NCI-H2227 (cell line): ENCODE measurements around the gene EGF.
A peak's percentile ranks its signal among the peaks of the same experiment; 100 is the strongest.
"Not testable (repeated sequence)": the region's sequence is repeated elsewhere in the genome, so short reads cannot be mapped to it uniquely, and the experiment has no call there.

Source experiments
- DNase-seq: peaks from one replicate; lab custom pipeline; 2025; ENCODE audit not compliant: unreplicated experiment; lab: John Stamatoyannopoulos, UW

EGF gene

GRCh38 chr4:109914322-109914721, 1.6 kb downstream of the EGF start:
- no peak for DNase-seq

DNA sequence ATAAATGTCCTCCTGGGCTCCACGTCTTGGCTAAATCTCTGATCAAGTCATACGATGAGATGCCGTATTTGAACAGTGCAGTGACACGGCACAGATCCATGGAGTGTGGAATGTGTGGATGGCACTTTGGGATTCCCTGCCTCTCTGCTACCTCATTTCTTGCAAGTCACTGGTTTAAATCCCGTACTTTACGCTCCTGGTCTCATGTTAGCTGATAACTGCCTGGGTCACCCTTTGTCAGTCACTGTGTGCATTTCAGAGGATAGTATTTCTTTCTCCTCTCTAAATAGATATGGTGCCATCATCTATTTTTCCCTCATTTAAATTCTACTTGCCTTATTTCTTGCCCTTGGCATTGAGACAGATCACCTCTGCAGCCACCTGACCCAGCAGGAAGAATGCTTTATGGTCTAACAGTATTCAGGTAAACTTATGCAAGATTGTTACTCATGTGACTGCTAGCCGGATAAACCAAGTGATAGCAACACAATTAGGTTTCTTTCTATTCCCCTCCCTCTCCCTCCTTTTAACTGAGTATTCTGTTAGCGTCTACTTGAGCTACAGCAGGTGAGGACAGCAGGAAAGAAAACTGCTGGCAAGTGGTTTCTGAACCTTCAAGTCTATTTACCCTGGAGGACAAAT, 2.8 kb downstream of the EGF start:
- no peak for DNase-seq

DNA sequence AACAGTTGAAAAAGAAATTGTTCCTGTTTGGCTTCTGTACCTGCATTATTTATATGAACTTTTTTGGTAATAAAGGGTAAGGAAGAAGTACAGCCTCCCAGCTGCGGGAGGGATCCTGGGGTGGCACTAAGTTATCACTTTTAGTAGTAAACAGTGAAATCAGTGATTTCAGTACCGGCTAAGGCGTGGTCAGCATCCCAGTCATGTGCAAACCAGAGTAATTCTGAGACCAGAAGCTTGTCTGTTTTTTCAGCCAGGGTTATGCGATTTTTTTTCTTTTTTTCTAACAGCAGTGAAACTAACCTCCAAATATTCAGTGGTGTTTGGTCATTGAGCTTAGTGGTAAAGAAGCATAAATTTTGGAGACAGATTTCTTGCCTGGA, 3.3 kb downstream of the EGF start:
- DNase-seq = no peak

DNA sequence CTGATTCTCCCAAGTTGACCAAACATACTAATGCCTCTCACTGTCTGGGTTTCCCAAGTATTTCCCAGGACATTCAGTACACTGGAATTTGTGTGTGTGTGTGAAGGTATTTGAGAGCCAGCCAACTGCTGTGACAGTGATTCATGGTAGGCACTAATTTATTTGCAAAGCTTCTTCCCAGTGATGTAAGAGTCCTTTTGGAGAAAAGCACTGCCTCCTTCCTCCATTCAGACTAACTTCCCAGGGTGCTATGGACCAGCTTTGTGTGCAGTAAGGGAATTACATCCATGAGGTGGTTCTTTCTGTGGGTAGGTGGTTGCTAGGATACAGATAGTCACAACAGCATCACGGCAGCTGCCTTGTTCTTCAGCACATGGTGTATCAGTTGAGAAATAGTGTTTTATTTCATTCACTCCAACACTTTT, 8.7 kb downstream of the EGF start:
- peak; percentile 17 for DNase-seq

DNA sequence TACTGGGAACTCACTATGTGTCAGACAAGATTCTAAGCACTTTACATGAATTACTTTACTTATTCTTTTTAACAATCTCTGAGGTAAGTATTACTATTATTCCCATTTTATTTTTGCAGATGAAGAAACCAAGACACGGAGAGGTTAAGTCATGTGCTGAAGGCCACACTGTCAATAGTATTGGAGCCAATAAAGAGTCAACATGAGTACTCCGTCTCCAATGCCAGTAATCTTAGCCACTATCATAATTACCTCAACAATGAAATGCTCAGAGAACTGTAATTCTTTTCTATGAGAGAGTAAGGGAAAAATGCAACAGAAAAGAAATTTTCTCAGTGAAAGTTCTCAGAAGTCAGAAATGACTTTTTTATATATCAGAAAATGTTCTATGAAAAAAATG, 12.7 kb downstream of the EGF start:
- no peak for DNase-seq

DNA sequence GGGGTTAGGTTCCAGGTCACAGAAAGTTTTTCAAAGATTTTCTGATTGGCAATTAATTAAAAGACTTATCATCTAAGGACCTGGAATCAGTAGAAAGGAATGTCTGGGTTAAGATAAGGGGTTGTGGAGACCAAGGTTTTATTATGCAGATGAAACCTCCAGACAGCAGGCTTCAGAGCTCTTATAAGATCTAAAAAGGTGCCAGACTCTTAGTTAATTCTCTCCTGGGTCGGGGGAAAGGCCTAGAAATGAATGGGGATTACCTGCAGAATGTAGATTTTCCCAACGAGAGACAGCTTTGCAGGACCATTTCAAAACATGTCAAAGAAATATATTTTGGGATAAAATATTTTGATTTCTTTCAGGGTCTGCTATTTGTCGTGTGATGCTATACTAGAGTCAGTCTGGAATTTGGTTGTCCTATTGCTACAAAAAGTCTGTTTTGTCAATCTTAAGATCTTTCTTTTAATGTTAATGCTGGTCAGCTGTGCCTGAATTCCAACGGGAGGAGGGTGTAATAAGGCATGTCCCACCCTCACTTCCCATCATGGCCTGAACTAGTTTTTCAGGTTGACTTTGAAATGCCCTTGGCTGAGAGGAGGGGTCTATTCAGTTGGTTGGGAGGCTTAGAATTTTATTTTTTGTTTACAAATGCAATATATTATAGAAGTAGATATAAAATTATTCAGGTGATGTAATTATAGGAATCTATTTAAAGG, 15.8 kb downstream of the EGF start:
- no peak for DNase-seq

DNA sequence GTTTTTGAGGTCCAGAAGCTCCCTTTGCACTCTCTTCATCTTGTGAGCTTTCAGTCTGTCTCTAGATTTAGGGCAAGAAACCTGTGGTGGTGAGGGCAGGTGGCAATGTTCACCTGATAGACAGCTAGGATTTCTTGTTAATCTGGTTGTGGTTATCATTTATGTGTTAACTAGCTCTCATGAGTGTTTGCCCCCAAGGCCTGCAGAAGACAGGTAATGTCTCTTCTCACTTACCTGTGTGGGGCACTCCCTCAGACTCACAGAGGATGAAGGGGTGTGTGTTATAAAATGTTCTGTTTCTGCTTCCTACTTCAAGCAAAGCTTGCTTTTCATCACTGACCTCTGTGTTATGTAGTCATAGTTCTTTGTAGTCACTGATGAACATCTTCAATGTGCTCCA, 17.8 kb downstream of the EGF start:
- DNase-seq = no peak

DNA sequence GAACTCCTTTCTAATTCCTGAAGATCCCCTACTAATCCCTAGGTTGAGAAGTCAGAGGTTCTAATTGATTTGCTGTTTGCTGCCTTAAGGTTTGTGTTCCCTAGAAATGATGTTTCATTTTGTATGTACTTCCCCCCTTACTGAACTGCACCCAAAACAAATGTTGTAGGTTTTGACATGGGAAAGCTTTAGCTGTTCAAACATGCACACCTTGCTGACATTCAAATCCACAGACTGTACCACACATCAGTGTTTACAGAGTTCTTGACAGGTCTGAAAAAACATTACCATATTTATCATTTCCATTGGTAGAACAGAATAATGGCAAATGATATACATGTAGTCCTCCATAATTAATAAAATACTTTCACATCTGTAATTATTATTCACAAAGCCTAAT, 18.2 kb downstream of the EGF start:
- no peak for DNase-seq

- DNase-seq = no peak
Observed at GRCh38 chr4:109931318-109931717, 18.6 kb downstream of the EGF start.

- not testable (repeated sequence) for DNase-seq
Observed at GRCh38 chr4:109937352-109937751, 24.7 kb downstream of the EGF start.

- DNase-seq = no peak
Observed at GRCh38 chr4:109939190-109939589, 26.5 kb downstream of the EGF start.

DNA sequence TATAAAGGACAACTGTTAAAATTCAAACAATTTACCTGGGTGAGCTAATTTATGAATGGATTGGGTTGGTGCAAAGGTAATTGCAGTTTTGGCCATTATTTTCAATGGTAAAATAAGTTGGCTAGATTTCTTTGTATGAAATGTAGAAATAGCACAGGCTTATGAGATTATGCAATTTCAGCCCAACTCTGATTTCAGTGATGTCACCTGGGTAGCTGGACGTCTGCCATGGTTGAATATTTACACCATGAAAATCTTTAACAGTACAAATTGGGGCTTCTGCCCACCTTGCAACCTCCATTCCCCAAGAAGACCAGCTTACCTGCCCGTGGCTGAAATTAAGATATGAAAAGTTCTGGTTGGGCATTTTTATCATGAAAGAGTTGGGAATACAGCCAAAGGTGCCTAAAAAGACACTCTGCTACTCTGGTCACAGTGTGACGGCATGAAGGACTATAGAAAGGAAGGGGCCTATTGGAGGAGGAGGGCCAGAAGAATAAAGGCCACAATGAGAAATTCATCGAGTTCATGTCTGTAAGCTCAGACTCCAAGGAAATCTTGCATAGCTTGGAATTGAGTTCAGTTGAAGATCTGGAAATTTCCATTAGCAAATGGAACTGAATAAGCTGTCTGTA, 29.7 kb downstream of the EGF start:
- DNase-seq = no peak

GRCh38 chr4:109943745-109944144, 31.1 kb downstream of the EGF start:
- no peak for DNase-seq

DNA sequence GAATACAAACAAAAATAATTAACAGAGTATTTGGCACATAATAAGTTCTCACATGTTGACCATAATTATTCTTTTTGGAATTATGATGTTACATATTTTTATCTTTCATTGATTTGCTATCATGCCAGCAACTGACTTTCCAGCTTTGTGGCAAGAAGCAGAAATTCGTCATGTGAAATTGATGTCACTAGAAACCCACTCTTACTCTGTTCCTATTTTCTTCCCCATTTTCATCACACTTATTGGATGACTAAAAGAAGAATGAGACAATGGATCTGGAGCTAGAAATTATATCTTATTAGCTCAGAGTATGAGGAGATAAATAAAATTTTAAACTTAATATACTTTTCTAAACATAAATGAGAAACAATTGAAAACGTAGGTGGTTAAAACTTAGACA, 31.9 kb downstream of the EGF start:
- DNase-seq = no peak

DNA sequence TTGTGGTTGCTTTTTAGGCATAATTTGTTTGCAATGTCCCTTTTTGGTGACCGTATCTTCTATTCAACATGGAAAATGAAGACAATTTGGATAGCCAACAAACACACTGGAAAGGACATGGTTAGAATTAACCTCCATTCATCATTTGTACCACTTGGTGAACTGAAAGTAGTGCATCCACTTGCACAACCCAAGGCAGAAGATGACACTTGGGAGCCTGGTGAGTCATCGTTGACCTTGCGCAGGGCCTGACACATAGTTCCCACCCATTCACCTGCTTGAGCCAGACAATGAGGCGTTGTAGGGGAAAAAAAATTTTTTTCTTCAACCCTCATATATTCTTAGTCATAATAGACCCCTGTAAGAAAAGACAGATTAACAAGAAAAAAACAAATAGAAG, 32.4 kb downstream of the EGF start:
- DNase-seq = no peak

GRCh38 chr4:109946120-109946519, 33.4 kb downstream of the EGF start:
- no peak for DNase-seq

GRCh38 chr4:109947457-109947856, 34.8 kb downstream of the EGF start:
- no peak for DNase-seq

- no peak for DNase-seq
Observed at GRCh38 chr4:109947918-109948317, 35.2 kb downstream of the EGF start.

DNA sequence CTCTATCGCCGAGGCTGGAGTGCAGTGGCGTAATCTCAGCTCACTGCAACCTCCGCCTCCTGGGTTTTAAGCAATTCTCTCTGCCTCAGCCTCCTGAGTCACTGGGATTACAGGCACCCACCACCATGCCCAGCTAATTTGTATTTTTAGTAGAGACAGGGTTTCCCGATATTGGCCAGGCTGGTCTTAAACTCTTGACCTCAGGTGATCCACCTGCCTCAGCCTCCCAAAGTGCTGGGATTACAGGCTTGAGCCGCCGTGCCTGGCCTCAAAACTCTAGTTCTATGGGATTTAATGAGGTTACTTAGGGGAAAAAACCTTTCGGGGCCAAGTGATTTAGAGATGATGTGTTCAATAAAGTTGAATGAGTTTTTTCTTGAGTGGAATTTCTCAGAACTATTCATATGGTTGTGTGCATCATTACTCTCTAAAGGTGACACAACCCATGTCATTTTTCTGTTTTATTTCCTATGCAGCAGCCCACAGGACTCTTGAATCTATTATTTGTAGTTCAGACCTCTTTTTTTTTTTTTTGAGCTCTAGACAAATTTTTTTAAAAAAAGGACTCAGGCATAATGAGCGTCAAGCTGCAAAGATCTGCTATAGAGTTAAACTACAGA, 36.5 kb downstream of the EGF start:
- DNase-seq = not testable (repeated sequence)

DNA sequence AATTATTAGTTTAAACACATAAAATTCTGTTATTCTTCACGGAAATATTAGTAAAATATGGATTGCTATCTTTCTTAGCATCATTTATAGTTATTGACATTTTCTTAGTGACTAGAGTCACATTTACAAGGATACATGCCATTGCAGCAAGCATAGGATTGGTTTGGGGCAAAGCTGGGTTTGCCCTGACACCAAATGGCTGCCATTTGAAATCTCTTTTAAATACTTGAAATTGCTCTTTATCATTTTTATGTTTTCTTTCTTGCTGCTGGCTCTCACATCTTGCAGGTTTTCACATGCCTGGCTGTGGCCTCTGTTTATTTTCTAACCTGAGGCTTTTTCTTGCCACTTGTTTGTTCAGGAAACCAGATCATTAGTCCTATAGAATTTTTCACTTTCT, 39.9 kb downstream of the EGF start:
- DNase-seq = no peak

DNA sequence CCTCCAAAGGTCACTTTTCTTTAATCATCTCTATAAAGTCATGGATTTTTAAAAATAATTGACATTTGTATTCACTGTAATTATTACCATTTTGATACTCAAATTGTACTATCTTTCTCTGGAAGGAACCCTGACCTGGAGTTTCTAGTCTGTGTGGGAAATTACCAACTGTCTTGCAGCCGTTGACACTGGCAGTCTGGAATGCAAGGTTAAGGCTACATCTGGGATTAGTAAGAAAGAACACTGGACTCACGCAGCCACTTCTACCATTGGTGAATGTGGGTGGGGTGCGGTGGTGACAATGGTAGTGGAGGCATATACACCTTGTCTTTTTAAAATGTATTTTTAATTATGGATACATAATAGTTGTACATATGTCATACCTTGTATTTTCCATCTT, 40.9 kb downstream of the EGF start:
- DNase-seq = no peak

DNA sequence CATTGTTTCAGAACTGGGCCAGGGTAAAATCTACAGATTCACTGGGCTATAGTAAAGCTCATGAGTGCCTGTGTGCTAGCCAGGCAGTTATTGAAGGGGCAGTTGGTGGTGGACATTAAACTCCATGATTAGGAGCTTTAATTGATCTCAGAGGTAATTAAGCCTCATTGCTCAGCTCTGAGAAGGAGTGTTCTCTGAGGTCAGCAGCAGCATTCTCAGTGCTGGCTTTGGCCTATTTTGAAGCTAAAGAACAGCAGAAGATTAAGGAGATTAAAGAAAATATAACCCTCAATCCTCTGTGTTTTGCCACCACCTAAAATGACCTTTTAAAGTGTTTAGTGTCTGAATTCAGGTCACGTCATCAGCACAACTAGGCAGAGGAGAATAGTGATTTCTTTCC, 42.5 kb downstream of the EGF start:
- DNase-seq = no peak
